ENCODE data around the gene SYNDIG1.

Gene SYNDIG1

DNA sequence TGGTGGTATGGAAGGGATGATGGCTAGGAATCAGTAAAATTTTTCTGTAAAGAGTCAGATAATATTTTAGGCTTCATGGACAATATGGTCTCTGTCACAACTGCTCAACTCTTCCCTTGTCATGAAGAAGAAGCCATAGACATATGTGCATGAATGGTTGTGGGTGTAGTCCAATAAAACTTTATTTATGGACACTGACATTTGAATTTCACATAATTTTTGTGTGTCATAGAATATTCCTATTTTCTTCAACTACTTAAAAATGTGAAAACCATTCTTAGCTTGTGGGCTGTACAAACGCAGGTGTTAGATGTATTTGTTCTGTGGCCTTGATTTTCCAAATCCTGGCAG lies 59.9 kb downstream of the SYNDIG1 start:
- DNase-seq: no peak

DNA sequence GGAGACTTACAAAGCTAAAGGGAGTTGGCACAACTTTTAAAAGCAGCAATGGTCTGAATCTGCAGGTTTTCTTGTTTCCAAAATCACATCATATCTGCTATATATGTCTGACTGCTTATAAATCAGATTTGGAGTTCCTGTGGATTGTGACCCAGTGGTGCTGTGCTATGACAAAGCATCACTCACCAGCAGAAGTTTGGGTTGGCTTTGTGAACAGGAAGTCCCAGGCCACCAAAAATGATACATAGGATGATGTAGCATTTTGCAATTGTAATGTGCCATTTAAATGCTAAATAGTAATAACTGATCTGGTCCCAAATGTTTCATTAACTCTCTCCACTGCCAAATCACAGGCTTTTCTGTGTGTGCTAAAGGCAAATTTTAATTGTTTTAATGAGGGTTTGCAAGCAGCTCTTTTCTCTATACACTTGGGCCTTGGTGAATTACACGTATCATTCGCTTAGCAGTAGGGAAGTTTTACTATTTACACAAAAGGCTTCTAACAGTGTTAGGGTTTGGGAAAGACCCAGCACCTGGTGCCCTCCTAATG lies 60.8 kb downstream of the SYNDIG1 start:
- DNase-seq: no peak

DNA sequence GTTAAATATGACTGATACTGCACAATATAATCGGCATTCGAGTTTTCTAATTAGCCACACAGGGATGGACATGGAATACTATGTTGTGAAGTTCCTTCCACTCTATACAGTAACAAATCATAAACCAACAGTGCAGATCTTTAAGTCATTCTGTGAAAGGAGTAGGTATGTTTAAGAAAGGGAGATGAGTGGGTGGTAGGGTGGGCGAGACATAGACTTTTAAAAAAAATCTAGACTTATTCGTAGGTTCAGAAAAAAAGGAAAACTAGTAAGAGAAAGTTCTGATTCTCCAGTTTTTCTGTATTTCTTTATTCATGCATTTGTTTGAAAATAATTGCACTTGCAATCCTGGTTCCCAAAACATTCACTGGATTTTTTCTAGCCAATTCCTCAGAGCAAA lies 61.8 kb downstream of the SYNDIG1 start:
- DNase-seq: no peak

DNA sequence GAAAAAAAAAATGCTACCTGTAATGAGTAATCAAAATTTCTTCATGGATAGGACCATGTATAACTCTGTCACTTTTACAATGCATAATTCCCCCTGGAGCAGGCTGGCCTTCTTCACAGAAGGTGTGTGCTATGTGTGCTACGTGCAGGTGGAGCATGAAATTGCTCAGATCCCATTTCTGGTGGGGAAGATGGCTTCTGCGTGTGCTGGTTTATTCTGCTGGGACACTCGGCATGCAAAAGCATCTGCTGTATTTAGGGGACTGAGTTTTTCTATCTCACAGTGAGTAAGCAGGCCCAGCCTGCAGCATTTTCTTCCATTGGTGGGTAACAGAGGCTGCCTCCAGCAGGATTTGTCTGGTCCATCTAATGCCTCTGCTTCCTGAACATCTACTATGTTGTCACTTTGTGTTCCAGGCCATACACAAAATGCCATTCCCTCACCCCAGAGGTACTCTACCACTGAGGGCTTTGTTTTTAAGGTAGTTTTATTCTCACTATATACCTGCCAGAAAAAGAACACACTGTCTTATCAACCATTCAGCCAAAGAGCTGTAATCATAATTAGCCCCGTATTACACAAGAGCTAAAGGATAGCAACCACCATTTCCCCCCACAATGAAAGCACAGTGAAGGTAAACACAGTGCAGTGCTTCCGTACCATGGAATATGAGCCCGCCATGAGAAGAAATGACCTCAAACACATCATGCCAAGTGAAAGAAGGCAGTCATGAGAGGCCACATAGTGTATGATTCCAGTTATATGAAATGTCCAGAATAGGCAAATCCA lies 62.4 kb downstream of the SYNDIG1 start:
- no peak for DNase-seq

DNA sequence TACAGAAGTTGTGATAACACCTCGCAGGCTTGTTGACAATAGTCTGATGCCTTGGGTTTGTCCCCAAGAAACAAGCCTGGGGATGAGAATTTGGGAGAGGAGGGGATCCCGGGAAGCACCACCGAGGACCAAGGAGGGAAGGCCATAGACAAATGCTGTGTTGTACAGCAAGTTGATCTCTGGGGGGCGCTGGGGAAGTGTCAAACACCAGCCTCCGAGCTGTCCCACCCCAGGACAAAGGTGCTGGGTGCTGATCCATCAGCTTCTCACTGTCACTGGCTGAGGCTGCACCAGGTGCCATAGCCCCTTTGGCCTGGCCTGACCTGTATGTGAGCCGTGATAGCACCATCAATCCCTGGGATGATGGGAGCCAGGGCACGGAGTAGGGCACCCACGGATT lies 64.0 kb downstream of the SYNDIG1 start:
- DNase-seq: no peak

- DNase-seq: no peak
Observed at GRCh38 chr20:24534282-24534681, 64.9 kb downstream of the SYNDIG1 start.

DNA sequence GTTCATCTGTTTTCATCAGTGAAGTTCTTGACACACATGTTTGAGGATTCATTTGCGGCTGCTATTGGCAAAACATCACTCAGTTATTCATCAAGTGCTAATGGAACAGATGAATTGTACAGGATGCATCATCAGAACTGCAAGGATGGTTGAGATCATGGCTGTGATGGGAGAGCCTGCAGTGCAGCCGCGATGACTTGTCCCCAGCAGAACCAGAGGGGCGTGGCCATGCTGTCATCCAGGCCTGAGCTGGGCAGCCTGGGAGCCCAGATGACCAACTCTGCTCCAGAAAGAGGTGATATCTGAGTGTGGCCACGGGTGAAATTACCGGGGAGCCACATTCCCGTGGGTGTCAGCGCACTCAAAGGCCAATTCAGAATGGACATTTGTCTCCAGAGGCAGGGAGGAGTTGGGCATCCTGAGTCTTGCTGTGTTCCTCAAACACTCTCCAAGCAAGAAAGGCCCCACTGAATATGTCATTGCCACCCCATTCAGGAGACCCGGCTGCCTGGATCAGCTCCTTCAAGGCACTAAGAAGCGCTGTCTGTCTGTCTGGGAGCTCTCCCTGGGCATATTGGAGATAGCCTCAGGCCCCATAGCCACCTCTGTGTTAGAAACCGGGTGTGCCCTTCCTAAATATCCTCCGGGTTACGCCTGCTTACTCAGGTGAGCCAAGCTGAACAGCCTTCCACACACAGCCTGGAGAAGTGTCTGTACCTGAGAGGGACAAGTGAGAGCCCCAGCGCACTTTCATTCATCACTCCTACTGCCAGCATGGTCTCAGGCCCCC lies 66.7 kb downstream of the SYNDIG1 start:
- DNase-seq: peak; percentile 23

GRCh38 chr20:24537210-24537609 lies 67.8 kb downstream of the SYNDIG1 start:
- no peak for DNase-seq

GRCh38 chr20:24542721-24543120 lies 73.3 kb downstream of the SYNDIG1 start:
- DNase-seq: no peak

GRCh38 chr20:24543168-24543567 lies 73.7 kb downstream of the SYNDIG1 start:
- DNase-seq: no peak

DNA sequence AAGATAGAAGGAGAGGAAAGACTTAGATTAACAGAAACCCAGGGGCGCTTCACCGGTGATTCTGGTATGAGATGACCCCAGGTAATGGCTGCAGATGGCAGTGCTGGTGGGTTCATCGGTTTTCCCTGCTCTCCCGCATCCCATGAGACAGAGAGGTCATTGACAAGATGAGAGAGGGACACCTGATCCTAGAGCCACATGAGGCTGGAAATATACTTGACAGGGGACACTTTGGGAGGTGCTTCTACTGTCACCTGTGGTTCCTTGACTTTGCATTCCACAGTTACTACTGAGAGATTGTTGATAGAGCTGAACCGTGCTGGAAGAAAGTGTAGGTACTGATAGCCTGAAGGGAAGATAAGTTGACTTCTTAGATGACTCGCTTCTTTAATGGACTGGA lies 74.3 kb downstream of the SYNDIG1 start:
- no peak for DNase-seq

DNA sequence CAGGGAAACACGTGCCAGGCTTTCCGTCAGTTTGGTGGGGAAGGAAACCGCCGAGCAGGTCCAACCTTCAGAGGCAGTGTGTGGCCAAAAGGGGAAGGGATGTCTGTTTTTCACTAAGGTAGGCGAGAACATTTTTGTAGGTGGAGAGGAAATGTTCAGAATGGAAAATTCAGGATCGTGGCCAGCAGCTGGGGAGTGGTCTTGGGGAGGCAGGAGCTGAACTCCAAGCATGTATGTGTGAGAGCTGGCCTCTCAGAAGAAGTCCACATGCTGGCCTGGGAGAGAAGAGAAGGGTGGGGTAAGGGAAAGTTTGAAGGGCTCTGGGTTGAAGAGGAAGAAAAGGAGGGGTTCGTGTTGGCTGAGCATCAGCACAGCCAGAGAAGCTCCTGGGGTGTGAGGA lies 74.9 kb downstream of the SYNDIG1 start:
- no peak for DNase-seq

GRCh38 chr20:24545168-24545567 lies 75.7 kb downstream of the SYNDIG1 start:
- no peak for DNase-seq

DNA sequence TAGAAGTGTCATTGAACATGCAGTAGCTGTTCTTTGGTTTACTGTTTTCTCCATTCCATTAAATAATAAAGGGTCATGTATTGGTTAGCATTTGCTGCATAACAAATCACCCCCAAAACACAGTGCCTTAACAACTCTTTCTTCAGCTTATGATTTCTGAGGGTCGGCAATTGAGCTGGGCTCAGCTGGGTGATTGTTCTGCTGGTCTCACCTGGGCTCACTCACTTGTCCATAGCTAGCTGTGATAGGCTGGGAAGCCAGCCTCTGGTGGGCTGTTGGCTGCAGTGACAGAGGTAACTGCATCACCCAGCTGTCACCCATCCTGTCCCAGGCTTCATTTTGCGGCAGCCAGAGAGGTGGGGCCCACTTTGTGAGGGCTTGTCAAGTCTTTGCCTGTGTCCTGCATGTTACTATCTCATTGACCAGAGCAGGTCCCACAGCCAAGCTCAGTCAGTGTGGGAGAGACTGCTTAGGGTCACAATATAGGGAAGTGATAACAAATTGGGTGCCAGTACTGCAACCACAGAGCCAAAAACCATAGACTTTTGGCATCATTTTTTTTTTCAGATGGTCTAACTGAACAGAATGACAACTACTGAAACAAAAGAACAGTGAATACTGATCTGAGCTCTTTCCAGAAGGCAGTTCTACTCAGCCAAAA lies 76.9 kb downstream of the SYNDIG1 start:
- no peak for DNase-seq

- DNase-seq: no peak
Observed at GRCh38 chr20:24547967-24548366, 78.5 kb downstream of the SYNDIG1 start.

- no peak for DNase-seq
Observed at GRCh38 chr20:24559114-24559732, 89.8 kb downstream of the SYNDIG1 start.

- DNase-seq: no peak
Observed at GRCh38 chr20:24560571-24561491, 91.4 kb downstream of the SYNDIG1 start.

DNA sequence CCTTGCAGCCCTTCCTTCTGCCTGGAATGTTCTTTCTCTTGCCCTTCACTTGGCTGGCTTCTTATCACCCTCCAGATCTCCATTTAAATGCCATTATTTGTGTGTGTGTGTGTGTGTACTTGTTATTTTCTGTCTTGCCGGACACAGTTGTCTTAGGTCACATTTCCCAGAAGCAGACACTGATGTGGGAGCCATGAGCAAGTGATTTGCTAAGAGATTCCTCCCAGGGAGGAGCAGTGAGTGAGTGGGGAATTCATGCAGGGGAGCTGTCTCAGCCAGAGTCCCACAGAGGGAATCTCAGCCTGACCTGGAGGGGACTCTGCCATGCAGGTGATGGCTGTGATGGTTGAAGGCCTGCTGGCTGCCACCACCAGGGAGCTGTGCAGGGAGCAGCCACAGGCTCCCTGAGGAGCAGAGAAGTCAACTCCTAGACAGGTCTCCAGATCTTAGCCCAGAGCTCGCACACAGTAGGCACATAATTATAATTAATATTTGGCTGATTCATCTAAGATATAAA lies 96.5 kb downstream of the SYNDIG1 start:
- no peak for DNase-seq

GRCh38 chr20:24566656-24567055 lies 97.2 kb downstream of the SYNDIG1 start:
- no peak for DNase-seq

GRCh38 chr20:24567508-24567907 lies 98.1 kb downstream of the SYNDIG1 start:
- no peak for DNase-seq

DNA sequence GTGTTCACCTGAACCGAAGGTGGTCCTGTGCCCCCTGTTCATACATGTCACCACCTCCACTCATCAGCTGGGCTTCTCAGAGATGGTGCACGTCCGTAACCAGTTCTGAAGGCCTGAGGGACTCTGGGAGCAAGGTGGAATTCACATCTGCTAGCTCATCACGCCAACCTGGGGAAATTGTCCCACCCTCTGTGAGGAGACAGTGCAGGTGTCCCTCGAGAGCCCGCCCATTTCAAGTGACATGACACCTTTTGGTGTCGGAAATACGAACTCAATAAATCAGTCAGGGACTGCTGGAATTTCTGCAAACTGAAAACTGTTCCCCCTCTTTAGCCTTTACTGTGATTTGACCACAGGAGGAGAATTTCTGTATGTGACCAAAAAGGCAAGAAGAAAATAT lies 99.4 kb downstream of the SYNDIG1 start:
- no peak for DNase-seq

GRCh38 chr20:24571159-24571558 lies 101.7 kb downstream of the SYNDIG1 start:
- DNase-seq: no peak

All from GOT3 (cell line).